Measurements from ENCODE around the gene CTBS. TPM values are rescaled to one million over a fixed set of nuclear protein-coding genes. Genes with fewer than 3 reads are reported as not detected.

Gene CTBS
- total RNA-seq, 1 experiment from 2014 or later: 10.1 TPM

DNA sequence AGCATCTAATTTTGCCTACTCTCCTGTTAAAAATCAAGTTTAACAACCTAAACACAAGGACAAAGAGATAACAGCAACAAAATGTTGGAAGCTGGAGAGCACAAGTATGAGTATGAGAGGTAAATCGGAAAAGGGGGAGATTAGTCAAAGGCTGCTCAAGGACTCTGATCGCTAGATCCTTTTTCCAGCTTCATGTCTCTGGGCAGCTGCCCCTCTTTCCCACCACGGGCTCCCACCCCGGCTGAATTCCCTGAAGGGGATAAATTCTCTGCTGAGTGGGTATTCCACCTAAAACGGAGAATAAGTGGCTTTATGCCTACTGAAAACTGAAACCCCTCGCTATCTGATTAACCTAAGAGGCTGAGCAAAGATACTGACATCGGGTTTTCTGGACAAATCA lies 696 bp upstream of the CTBS start:
- peaks cover 5% of the 10 kb centered on the region for H3K9me3 Mint-ChIP-seq
- no peak for TF ChIP-seq JAZF1 (CRISPR knock-in tag; IDR thresholded peaks at IDR 0.05)
- TF ChIP-seq PRRX2 (CRISPR knock-in tag; IDR thresholded peaks at IDR 0.05): no peak
- no peak for TF ChIP-seq ZNF138 (CRISPR knock-in tag; conservative IDR thresholded peaks at IDR 0.05)
- no peak for TF ChIP-seq ZNF396 (CRISPR knock-in tag; IDR thresholded peaks at IDR 0.05; ENCODE audit: borderline replicate concordance)
- TF ChIP-seq ELF4 (CRISPR knock-in tag; IDR thresholded peaks at IDR 0.05; ENCODE audit: low read depth): no peak
- TF ChIP-seq EMX1 (CRISPR knock-in tag; IDR thresholded peaks at IDR 0.05): no peak
- no peak for TF ChIP-seq GRHL2 (CRISPR knock-in tag; IDR thresholded peaks at IDR 0.05; ENCODE audit: insufficient replicate concordance, severe bottlenecking)
- TF ChIP-seq NR1H2 (CRISPR knock-in tag; IDR thresholded peaks at IDR 0.05): no peak
- TF ChIP-seq, protein P1, sequence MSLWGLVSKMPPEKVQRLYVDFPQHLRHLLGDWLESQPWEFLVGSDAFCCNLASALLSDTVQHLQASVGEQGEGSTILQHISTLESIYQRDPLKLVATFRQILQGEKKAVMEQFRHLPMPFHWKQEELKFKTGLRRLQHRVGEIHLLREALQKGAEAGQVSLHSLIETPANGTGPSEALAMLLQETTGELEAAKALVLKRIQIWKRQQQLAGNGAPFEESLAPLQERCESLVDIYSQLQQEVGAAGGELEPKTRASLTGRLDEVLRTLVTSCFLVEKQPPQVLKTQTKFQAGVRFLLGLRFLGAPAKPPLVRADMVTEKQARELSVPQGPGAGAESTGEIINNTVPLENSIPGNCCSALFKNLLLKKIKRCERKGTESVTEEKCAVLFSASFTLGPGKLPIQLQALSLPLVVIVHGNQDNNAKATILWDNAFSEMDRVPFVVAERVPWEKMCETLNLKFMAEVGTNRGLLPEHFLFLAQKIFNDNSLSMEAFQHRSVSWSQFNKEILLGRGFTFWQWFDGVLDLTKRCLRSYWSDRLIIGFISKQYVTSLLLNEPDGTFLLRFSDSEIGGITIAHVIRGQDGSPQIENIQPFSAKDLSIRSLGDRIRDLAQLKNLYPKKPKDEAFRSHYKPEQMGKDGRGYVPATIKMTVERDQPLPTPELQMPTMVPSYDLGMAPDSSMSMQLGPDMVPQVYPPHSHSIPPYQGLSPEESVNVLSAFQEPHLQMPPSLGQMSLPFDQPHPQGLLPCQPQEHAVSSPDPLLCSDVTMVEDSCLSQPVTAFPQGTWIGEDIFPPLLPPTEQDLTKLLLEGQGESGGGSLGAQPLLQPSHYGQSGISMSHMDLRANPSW (CRISPR knock-in tag; conservative IDR thresholded peaks at IDR 0.05; ENCODE audit: low read depth): no peak
- TF ChIP-seq, protein P2, sequence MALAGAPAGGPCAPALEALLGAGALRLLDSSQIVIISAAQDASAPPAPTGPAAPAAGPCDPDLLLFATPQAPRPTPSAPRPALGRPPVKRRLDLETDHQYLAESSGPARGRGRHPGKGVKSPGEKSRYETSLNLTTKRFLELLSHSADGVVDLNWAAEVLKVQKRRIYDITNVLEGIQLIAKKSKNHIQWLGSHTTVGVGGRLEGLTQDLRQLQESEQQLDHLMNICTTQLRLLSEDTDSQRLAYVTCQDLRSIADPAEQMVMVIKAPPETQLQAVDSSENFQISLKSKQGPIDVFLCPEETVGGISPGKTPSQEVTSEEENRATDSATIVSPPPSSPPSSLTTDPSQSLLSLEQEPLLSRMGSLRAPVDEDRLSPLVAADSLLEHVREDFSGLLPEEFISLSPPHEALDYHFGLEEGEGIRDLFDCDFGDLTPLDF (CRISPR knock-in tag; IDR thresholded peaks at IDR 0.05): no peak
- TF ChIP-seq NFYB (CRISPR knock-in tag; conservative IDR thresholded peaks at IDR 0.05; ENCODE audit: low read depth): no peak
- TF ChIP-seq CREM (CRISPR knock-in tag; IDR thresholded peaks at IDR 0.05): no peak
- TF ChIP-seq, protein P3, sequence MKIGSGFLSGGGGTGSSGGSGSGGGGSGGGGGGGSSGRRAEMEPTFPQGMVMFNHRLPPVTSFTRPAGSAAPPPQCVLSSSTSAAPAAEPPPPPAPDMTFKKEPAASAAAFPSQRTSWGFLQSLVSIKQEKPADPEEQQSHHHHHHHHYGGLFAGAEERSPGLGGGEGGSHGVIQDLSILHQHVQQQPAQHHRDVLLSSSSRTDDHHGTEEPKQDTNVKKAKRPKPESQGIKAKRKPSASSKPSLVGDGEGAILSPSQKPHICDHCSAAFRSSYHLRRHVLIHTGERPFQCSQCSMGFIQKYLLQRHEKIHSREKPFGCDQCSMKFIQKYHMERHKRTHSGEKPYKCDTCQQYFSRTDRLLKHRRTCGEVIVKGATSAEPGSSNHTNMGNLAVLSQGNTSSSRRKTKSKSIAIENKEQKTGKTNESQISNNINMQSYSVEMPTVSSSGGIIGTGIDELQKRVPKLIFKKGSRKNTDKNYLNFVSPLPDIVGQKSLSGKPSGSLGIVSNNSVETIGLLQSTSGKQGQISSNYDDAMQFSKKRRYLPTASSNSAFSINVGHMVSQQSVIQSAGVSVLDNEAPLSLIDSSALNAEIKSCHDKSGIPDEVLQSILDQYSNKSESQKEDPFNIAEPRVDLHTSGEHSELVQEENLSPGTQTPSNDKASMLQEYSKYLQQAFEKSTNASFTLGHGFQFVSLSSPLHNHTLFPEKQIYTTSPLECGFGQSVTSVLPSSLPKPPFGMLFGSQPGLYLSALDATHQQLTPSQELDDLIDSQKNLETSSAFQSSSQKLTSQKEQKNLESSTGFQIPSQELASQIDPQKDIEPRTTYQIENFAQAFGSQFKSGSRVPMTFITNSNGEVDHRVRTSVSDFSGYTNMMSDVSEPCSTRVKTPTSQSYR (CRISPR knock-in tag; IDR thresholded peaks at IDR 0.05): no peak
- no peak for TF ChIP-seq MYBL2 (CRISPR knock-in tag; IDR thresholded peaks at IDR 0.05)
- TF ChIP-seq ZNF263 (CRISPR knock-in tag; IDR thresholded peaks at IDR 0.05; ENCODE audit: low read depth): no peak
- no peak for TF ChIP-seq NFATC4 (CRISPR knock-in tag; IDR thresholded peaks at IDR 0.05)
- TF ChIP-seq, protein P4, sequence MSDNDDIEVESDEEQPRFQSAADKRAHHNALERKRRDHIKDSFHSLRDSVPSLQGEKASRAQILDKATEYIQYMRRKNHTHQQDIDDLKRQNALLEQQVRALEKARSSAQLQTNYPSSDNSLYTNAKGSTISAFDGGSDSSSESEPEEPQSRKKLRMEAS (CRISPR knock-in tag; IDR thresholded peaks at IDR 0.05): no peak
- ATAC-seq: no peak
- ChIA-PET CTCF (interaction anchor here (0.7 kb wide), 1 partner anchor 10 kb away, joined by 3 read pairs; no protein-coding TSS in a partner anchor), POLR2A (no interaction called here)
- DNase-seq (ENCODE audit: low spot score): no peak
- H3K36me3 Mint-ChIP-seq: peaks cover 7% of the 10 kb centered on the region; the same call in 1 of the 2 replicates
- peak overlapping the region; percentile 84; the same call in 1 of the 2 replicates for H3K27ac Mint-ChIP-seq
- peaks cover 46% of the 10 kb centered on the region for H3K4me1 Mint-ChIP-seq
- H3K4me3 Mint-ChIP-seq: peak overlapping the region; percentile 83
- H3K27me3 Mint-ChIP-seq (ENCODE audit: low read depth): 0 out of 2 replicates have a peak, but pooled peaks cover 2% of the 10 kb centered on the region

DNA sequence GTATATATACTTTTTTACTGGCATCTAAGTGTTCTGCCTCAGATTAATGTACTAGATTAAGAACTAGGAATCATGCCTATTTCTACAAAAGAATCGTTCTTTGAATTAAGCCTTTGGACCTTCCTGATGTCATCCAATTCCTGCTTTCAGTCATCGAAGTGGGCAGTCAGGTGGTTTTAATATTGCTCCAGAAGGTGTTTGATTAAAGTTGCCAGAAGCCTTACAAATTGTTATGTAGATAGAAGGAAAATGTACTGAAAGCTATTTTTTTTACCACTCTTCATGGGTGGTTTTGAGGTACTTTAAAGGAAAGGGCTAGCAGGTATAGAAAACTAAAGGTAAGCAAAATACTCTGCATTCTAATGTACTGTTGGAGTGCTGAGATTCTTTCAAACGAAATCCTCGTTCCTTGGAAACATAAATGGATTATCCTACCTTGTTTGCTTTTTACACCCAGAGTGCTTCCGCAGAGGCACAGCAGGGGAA lies 716 bp downstream of the CTBS start:
- H3K9me3 Mint-ChIP-seq: no peaks in the 10 kb centered on the region; the same call in 1 of the 2 replicates
- POLR2A ChIA-PET: interaction anchor here (1.0 to 1.4 kb wide), 3 partner anchors 11 to 68 kb away, joined by 4 to 7 read pairs (median 5); partner anchors contain the start of genes GNG5 and SPATA1
- H3K36me3 Mint-ChIP-seq: peaks cover 17% of the 10 kb centered on the region
- peak overlapping the region; percentile 89 for H3K4me3 Mint-ChIP-seq
- H3K27me3 Mint-ChIP-seq (ENCODE audit: low read depth): 0 out of 2 replicates have a peak, but pooled peaks cover 2% of the 10 kb centered on the region
- H3K27ac Mint-ChIP-seq: peak overlapping the region; percentile 98
- no peak for ATAC-seq
- DNase-seq (ENCODE audit: low spot score): no peak
- peaks cover 46% of the 10 kb centered on the region for H3K4me1 Mint-ChIP-seq
- CTCF ChIA-PET: interaction anchor here (1.1 to 2.2 kb wide), 8 partner anchors 14 to 371 kb away, joined by 3 to 8 read pairs (median 6); partner anchors contain the start of genes GNG5 and SPATA1
- no peak for TF ChIP-seq SOX15 (CRISPR knock-in tag; IDR thresholded peaks at IDR 0.05)
- TF ChIP-seq, protein P5, sequence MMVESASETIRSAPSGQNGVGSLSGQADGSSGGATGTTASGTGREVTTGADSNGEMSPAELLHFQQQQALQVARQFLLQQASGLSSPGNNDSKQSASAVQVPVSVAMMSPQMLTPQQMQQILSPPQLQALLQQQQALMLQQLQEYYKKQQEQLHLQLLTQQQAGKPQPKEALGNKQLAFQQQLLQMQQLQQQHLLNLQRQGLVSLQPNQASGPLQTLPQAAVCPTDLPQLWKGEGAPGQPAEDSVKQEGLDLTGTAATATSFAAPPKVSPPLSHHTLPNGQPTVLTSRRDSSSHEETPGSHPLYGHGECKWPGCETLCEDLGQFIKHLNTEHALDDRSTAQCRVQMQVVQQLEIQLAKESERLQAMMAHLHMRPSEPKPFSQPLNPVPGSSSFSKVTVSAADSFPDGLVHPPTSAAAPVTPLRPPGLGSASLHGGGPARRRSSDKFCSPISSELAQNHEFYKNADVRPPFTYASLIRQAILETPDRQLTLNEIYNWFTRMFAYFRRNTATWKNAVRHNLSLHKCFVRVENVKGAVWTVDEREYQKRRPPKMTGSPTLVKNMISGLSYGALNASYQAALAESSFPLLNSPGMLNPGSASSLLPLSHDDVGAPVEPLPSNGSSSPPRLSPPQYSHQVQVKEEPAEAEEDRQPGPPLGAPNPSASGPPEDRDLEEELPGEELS (CRISPR knock-in tag; IDR thresholded peaks at IDR 0.05): no peak
- no peak for TF ChIP-seq PRRX2 (CRISPR knock-in tag; IDR thresholded peaks at IDR 0.05)
- no peak for TF ChIP-seq ZNF396 (CRISPR knock-in tag; IDR thresholded peaks at IDR 0.05; ENCODE audit: borderline replicate concordance)
- TF ChIP-seq, protein P6, sequence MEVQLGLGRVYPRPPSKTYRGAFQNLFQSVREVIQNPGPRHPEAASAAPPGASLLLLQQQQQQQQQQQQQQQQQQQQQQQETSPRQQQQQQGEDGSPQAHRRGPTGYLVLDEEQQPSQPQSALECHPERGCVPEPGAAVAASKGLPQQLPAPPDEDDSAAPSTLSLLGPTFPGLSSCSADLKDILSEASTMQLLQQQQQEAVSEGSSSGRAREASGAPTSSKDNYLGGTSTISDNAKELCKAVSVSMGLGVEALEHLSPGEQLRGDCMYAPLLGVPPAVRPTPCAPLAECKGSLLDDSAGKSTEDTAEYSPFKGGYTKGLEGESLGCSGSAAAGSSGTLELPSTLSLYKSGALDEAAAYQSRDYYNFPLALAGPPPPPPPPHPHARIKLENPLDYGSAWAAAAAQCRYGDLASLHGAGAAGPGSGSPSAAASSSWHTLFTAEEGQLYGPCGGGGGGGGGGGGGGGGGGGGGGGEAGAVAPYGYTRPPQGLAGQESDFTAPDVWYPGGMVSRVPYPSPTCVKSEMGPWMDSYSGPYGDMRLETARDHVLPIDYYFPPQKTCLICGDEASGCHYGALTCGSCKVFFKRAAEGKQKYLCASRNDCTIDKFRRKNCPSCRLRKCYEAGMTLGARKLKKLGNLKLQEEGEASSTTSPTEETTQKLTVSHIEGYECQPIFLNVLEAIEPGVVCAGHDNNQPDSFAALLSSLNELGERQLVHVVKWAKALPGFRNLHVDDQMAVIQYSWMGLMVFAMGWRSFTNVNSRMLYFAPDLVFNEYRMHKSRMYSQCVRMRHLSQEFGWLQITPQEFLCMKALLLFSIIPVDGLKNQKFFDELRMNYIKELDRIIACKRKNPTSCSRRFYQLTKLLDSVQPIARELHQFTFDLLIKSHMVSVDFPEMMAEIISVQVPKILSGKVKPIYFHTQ (CRISPR knock-in tag; IDR thresholded peaks at IDR 0.05): no peak
- TF ChIP-seq, protein P3 (CRISPR knock-in tag; IDR thresholded peaks at IDR 0.05): no peak

All from WTC11 (cell line).